Mesenchymal stem cell (in vitro differentiated cells and primary cell): ENCODE measurements around the gene SNX24.

Experiments
- DNase-seq: peaks from one replicate; pipeline ENCODE4 v3.0.0-alpha.2; 2013
- H2AFZ ChIP-seq: one replicate; pipeline ENCODE4 v1.6.1; 2013; ENCODE audit warnings: low read depth, mild to moderate bottlenecking, control low read depth, inconsistent platforms, low read length, moderate library complexity
- H2AK5ac ChIP-seq: 2 replicates; pipeline ENCODE4 v1.6.1; 2013; ENCODE audit warnings: low read length, moderate library complexity, mild to moderate bottlenecking, inconsistent platforms; ENCODE audit not compliant: severe bottlenecking
- H2BK120ac ChIP-seq: one replicate; pipeline ENCODE4 v1.6.1; 2013; ENCODE audit warnings: low read depth, mild to moderate bottlenecking, inconsistent platforms, low read length, moderate library complexity
- H2BK12ac ChIP-seq, 2 experiments: one replicate each; pipeline ENCODE4 v1.6.1; 2013; ENCODE audit warnings: inconsistent platforms in 2 of 2, low read length in 2 of 2, mild to moderate bottlenecking in 2 of 2, moderate library complexity in 2 of 2, control low read depth in 1 of 2
- H2BK15ac ChIP-seq: one replicate; pipeline ENCODE4 v1.6.1; 2013; ENCODE audit warnings: mild to moderate bottlenecking, low read depth, inconsistent platforms; ENCODE audit not compliant: poor library complexity, severe bottlenecking
- H2BK5ac ChIP-seq: 2 replicates; pipeline ENCODE4 v1.6.1; 2013; ENCODE audit warnings: low read depth, mild to moderate bottlenecking, low read length, control low read depth, inconsistent platforms; ENCODE audit not compliant: poor library complexity, severe bottlenecking
- H3K14ac ChIP-seq, 2 experiments: one replicate each; pipeline ENCODE4 v1.6.1; 2013; ENCODE audit warnings: inconsistent platforms in 2 of 2, low read length in 2 of 2, control low read depth in 1 of 2, mild to moderate bottlenecking in 1 of 2, moderate library complexity in 1 of 2
- H3K18ac ChIP-seq, 2 experiments: one replicate each; pipeline ENCODE4 v1.6.1; 2013; ENCODE audit warnings: inconsistent platforms in 2 of 2, low read length in 2 of 2, control low read depth in 1 of 2, low read depth in 1 of 2, mild to moderate bottlenecking in 1 of 2
- H3K23ac ChIP-seq, 2 experiments: one replicate each; pipeline ENCODE4 v1.6.1; 2013; ENCODE audit warnings: inconsistent platforms in 2 of 2, low read length in 2 of 2, mild to moderate bottlenecking in 2 of 2, moderate library complexity in 2 of 2, control low read depth in 1 of 2
- H3K27ac ChIP-seq: 2 replicates; pipeline ENCODE4 v1.5.1; 2013; ENCODE audit warnings: mild to moderate bottlenecking, moderate library complexity, low read length, control low read depth, inconsistent platforms; ENCODE audit not compliant: poor library complexity, severe bottlenecking
- H3K27me3 ChIP-seq, 2 experiments: 2 replicates each; pipeline versions ENCODE4 v1.6.1 to v1.7.0; 2013; ENCODE audit warnings: low read length in 2 of 2, mild to moderate bottlenecking in 2 of 2, moderate library complexity in 2 of 2, control low read depth in 1 of 2, inconsistent platforms in 1 of 2; ENCODE audit not compliant: control insufficient read depth in 1 of 2, insufficient read depth in 1 of 2
- H3K36me3 ChIP-seq, 2 experiments: 2 replicates each; pipeline versions ENCODE4 v1.6.1 to v1.7.0; 2013; ENCODE audit warnings: low read length in 2 of 2, control low read depth in 1 of 2, inconsistent platforms in 1 of 2, low read depth in 1 of 2, mild to moderate bottlenecking in 1 of 2; ENCODE audit not compliant: insufficient read depth in 2 of 2, control insufficient read depth in 1 of 2
- H3K4ac ChIP-seq, 2 experiments: one replicate each; pipeline ENCODE4 v1.6.1; 2013; ENCODE audit warnings: inconsistent platforms in 2 of 2, low read length in 2 of 2, mild to moderate bottlenecking in 2 of 2, moderate library complexity in 2 of 2, control low read depth in 1 of 2, low read depth in 1 of 2
- H3K4me1 ChIP-seq: 2 replicates; pipeline ENCODE4 v1.6.1; 2013; ENCODE audit warnings: low read depth, low read length, control low read depth; ENCODE audit not compliant: control insufficient read depth, insufficient read depth
- H3K4me2 ChIP-seq: 2 replicates; pipeline ENCODE4 v1.6.1; 2013; ENCODE audit warnings: low read length, mild to moderate bottlenecking, inconsistent platforms; ENCODE audit not compliant: poor library complexity, severe bottlenecking
- H3K4me3 ChIP-seq, 2 experiments: 2 replicates each; pipeline versions ENCODE4 v1.5.1 to v1.7.0; 2013; ENCODE audit warnings: low read length in 2 of 2, mild to moderate bottlenecking in 2 of 2, control low read depth in 1 of 2, low read depth in 1 of 2; ENCODE audit not compliant: insufficient read depth in 1 of 2
- H3K79me1 ChIP-seq: replicated peaks from 2 replicates; pipeline ENCODE4 v1.6.1; 2013; ENCODE audit warnings: mild to moderate bottlenecking, control low read depth, low read length, inconsistent platforms; ENCODE audit not compliant: poor library complexity, severe bottlenecking
- H3K9ac ChIP-seq: 2 replicates; pipeline ENCODE4 v1.7.0; 2013; ENCODE audit warnings: mild to moderate bottlenecking, low read length, moderate library complexity
- H3K9me3 ChIP-seq: 2 replicates; pipeline ENCODE4 v1.7.0; 2013; ENCODE audit warnings: mild to moderate bottlenecking, low read length; ENCODE audit not compliant: control insufficient read depth
- H4K8ac ChIP-seq: one replicate; pipeline ENCODE4 v1.6.1; 2013; ENCODE audit warnings: inconsistent platforms, mild to moderate bottlenecking, low read length, moderate library complexity
- H4K91ac ChIP-seq: one replicate; pipeline ENCODE4 v1.6.1; 2013; ENCODE audit warnings: mild to moderate bottlenecking, low read length, inconsistent platforms
- WGBS: methylation state at CpG from one replicate; pipeline ENCODE4 v1.1.7; 2013; ENCODE audit warnings: mixed read lengths; 5-methylcytosine and 5-hydroxymethylcytosine counted together

Gene SNX24

GRCh38 chr5:122858451-122858850 lies 13.0 kb downstream of the SNX24 start:
- no peak overlapping the region for H3K18ac ChIP-seq
- peaks cover 21% of the 10 kb centered on the region for H3K79me1 ChIP-seq
- no peak overlapping the region for H2AFZ ChIP-seq
- no peak overlapping the region for H3K23ac ChIP-seq
- H3K27ac ChIP-seq: no peak overlapping the region
- no peak overlapping the region for H3K9ac ChIP-seq
- WGBS: 57% methylated on average over 1 of the region's 1 CpG
- no peaks in the 10 kb centered on the region for H3K27me3 ChIP-seq
- no peak overlapping the region for H3K4me2 ChIP-seq
- peaks cover 0 to 6% of the 10 kb centered on the region in 2 experiments for H3K36me3 ChIP-seq
- H2BK120ac ChIP-seq: no peak overlapping the region
- no peak overlapping the region for H2BK5ac ChIP-seq
- H2BK15ac ChIP-seq: no peak overlapping the region
- no peak overlapping the region for H2BK12ac ChIP-seq
- H2AK5ac ChIP-seq: no peak overlapping the region
- DNase-seq: no peak
- no peaks in the 10 kb centered on the region for H3K9me3 ChIP-seq
- no peak overlapping the region for H3K4me3 ChIP-seq
- H3K4ac ChIP-seq: no peak overlapping the region
- H3K4me1 ChIP-seq: no peaks in the 10 kb centered on the region
- no peak overlapping the region for H3K14ac ChIP-seq
- no peak overlapping the region for H4K8ac ChIP-seq
- H4K91ac ChIP-seq: no peak overlapping the region

- Histone ChIP-seq H3K14ac (no peak overlapping the region), H2BK12ac (no peak overlapping the region), H3K79me1 (peaks cover 30% of the 10 kb centered on the region), H2AK5ac (no peak overlapping the region), H3K23ac (no peak overlapping the region), H3K36me3 (peaks cover 0 to 13% of the 10 kb centered on the region in 2 experiments), H3K18ac (no peak overlapping the region), H2AFZ (no peak overlapping the region), H2BK5ac (no peak overlapping the region), H3K27me3 (no peaks in the 10 kb centered on the region), H3K4me3 (no peak overlapping the region), H3K4ac (no peak overlapping the region), H3K9ac (no peak overlapping the region), H3K4me1 (no peaks in the 10 kb centered on the region), H3K4me2 (no peak overlapping the region), H2BK120ac (no peak overlapping the region), H3K9me3 (no peaks in the 10 kb centered on the region), H4K8ac (no peak overlapping the region), H4K91ac (no peak overlapping the region), H3K27ac (no peak overlapping the region), H2BK15ac (no peak overlapping the region)
- no peak for DNase-seq
- 85% methylated on average over 2 of the region's 2 CpGs for WGBS
Measured at GRCh38 chr5:122863240-122863639, 17.8 kb downstream of the SNX24 start.

- WGBS: 94% methylated on average over 3 of the region's 4 CpGs
- no peak overlapping the region for H3K4me3 ChIP-seq
Measured at GRCh38 chr5:122863721-122864120, 18.3 kb downstream of the SNX24 start.

GRCh38 chr5:122864400-122864799 lies 19.0 kb downstream of the SNX24 start:
- Histone ChIP-seq H4K91ac (no peak overlapping the region), H3K4ac (no peak overlapping the region), H3K79me1 (peaks cover 29% of the 10 kb centered on the region), H3K4me2 (no peak overlapping the region), H3K14ac (no peak overlapping the region), H3K9me3 (no peaks in the 10 kb centered on the region), H4K8ac (no peak overlapping the region), H3K4me1 (no peaks in the 10 kb centered on the region), H2BK120ac (no peak overlapping the region), H2BK12ac (no peak overlapping the region), H2AFZ (no peak overlapping the region), H3K36me3 (peaks cover 0 to 14% of the 10 kb centered on the region in 2 experiments), H2BK15ac (no peak overlapping the region), H2AK5ac (no peak overlapping the region), H3K9ac (no peak overlapping the region), H3K27me3 (no peaks in the 10 kb centered on the region), H3K23ac (no peak overlapping the region), H3K4me3 (no peak overlapping the region), H3K18ac (no peak overlapping the region), H2BK5ac (no peak overlapping the region), H3K27ac (no peak overlapping the region)
- WGBS: 97% methylated on average over 5 of the region's 6 CpGs
- DNase-seq: no peak

More at GRCh38 chr5:122863721-122864120, 18.3 kb downstream of the SNX24 start:
- no peak for DNase-seq
- Histone ChIP-seq H3K18ac (no peak overlapping the region), H3K4me1 (no peaks in the 10 kb centered on the region), H3K79me1 (peaks cover 32% of the 10 kb centered on the region), H3K14ac (no peak overlapping the region), H2AFZ (no peak overlapping the region), H2BK15ac (no peak overlapping the region), H3K23ac (no peak overlapping the region), H3K9me3 (no peaks in the 10 kb centered on the region), H4K8ac (no peak overlapping the region), H2AK5ac (no peak overlapping the region), H2BK5ac (no peak overlapping the region), H3K9ac (no peak overlapping the region), H3K4ac (no peak overlapping the region), H3K36me3 (peaks cover 0 to 14% of the 10 kb centered on the region in 2 experiments), H4K91ac (no peak overlapping the region), H3K27me3 (no peaks in the 10 kb centered on the region), H3K4me2 (no peak overlapping the region), H2BK12ac (no peak overlapping the region), H2BK120ac (no peak overlapping the region), H3K27ac (no peak overlapping the region)
